ENCODE data around the gene STYXL2.

DNA sequence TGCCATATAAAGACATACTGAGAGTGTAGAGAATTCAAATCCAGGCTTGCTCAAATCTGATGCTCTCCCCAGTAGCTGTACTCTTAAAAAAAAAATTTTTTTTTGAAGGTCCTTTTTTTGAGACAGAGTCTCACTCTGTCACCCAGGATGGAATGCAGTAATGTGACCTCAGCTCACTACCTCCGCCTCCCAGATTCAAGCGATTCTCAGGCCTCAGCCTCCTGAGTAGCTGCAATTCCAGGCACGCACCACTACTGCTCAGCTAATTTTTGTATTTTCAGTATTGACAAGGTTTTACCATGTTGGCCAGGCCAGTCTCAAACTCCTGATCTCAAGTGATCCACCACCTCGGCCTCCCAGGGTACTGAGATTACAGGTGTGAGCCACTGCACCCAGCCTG is 28.7 kb downstream of the STYXL2 start:
- TF ChIP-seq, protein P1, sequence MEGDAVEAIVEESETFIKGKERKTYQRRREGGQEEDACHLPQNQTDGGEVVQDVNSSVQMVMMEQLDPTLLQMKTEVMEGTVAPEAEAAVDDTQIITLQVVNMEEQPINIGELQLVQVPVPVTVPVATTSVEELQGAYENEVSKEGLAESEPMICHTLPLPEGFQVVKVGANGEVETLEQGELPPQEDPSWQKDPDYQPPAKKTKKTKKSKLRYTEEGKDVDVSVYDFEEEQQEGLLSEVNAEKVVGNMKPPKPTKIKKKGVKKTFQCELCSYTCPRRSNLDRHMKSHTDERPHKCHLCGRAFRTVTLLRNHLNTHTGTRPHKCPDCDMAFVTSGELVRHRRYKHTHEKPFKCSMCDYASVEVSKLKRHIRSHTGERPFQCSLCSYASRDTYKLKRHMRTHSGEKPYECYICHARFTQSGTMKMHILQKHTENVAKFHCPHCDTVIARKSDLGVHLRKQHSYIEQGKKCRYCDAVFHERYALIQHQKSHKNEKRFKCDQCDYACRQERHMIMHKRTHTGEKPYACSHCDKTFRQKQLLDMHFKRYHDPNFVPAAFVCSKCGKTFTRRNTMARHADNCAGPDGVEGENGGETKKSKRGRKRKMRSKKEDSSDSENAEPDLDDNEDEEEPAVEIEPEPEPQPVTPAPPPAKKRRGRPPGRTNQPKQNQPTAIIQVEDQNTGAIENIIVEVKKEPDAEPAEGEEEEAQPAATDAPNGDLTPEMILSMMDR (IDR thresholded peaks at IDR 0.05; ENCODE audit: low read depth, low read length), result no peak
- TF ChIP-seq POLR2A (IDR thresholded peaks at IDR 0.05; ENCODE audit: extremely low read depth, insufficient read length) (no peak), MYC (IDR thresholded peaks at IDR 0.05; ENCODE audit: low read depth, low read length) (no peak)
